BLaER1 treated with 17β-estradiol and CSF1 and Interleukin-3, amounts not matched to agents 10 nM and 100 nM (cell line): Measurements from ENCODE around the gene PDIA5.

ENCODE experiments used
- H3K27ac ChIP-seq, 11 experiments: shearing (Covaris generic); formaldehyde crosslinking; 2 replicates each; pipeline ENCODE4 v1.8.1; 2022
- H3K27me3 ChIP-seq, 11 experiments: shearing (Covaris generic); formaldehyde crosslinking; 2 replicates each; pipeline ENCODE4 v1.8.1; 2022
- H3K36me3 ChIP-seq, 11 experiments: shearing (Covaris generic); formaldehyde crosslinking; 2 replicates each; pipeline ENCODE4 v1.8.1; 2022
- H3K4me1 ChIP-seq, 10 experiments: shearing (Covaris generic); formaldehyde crosslinking; 2 replicates each; pipeline ENCODE4 v1.8.1; 2022
- H3K4me2 ChIP-seq, 11 experiments: shearing (Covaris generic); formaldehyde crosslinking; 2 replicates each; pipeline ENCODE4 v1.8.1; 2022
- H3K4me3 ChIP-seq, 10 experiments: shearing (Covaris generic); formaldehyde crosslinking; 2 replicates each; pipeline ENCODE4 v1.8.1; 2022
- H3K9ac ChIP-seq, 11 experiments: shearing (Covaris generic); formaldehyde crosslinking; 2 replicates each; pipeline ENCODE4 v1.8.1; 2022
- H3K9me3 ChIP-seq, 11 experiments: shearing (Covaris generic); formaldehyde crosslinking; replicated peaks in 1 of 11; 2 replicates each; pipeline ENCODE4 v1.8.1; 2022
- H4K20me1 ChIP-seq, 11 experiments: shearing (Covaris generic); formaldehyde crosslinking; 2 replicates each; pipeline ENCODE4 v1.8.1; 2022
- Cebpa-rat ChIP-seq, 11 experiments: shearing (Covaris generic); IDR thresholded peaks; 2 replicates each; pipeline ENCODE4 v1.8.1; 2022

Gene PDIA5

DNA sequence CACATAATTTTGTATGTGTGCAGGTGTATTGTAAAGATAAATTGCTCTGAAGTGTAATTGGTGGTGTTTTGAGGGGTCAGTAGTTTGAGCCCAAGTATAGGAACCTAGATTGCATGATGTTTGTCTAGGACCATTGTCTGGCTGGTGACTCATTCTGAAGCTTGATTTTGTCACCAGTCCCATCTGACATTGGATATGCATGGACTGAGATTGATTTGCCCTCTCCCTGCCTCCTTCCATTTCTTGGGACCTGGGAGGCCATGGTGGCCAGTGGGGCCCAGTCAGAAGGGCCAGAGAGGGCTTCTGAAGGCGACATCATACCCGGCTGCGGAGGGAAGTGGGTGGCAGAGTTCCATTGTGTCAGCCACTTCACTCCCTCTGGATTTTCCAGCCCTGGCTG lies 62.3 kb downstream of the PDIA5 start:
- no peaks in the 10 kb centered on the region for H3K9me3 ChIP-seq

GRCh38 chr3:123129532-123129931 lies 62.7 kb downstream of the PDIA5 start:
- Histone ChIP-seq H3K9ac (no peak overlapping the region), H3K27me3 (no peaks in the 10 kb centered on the region), H3K4me2 (no peak overlapping the region), H3K36me3 (peaks cover 0 to 23% (median 4%) of the 10 kb centered on the region in 11 experiments; a peak in 8 of 22 replicates), H4K20me1 (no peaks in the 10 kb centered on the region; a peak in 1 of 22 replicates), H3K4me1 (no peaks in the 10 kb centered on the region), H3K27ac (no peak overlapping the region), H3K4me3 (no peak overlapping the region), H3K9me3 (no peaks in the 10 kb centered on the region)
- no peak for TF ChIP-seq Cebpa-rat (IDR thresholded peaks at IDR 0.05)

More for the DNA sequence above, 62.3 kb downstream of the PDIA5 start:
- no peak for TF ChIP-seq Cebpa-rat (IDR thresholded peaks at IDR 0.05)
- Histone ChIP-seq H3K27me3 (no peaks in the 10 kb centered on the region), H3K27ac (no peak overlapping the region), H3K4me3 (no peak overlapping the region), H3K36me3 (peaks cover 0 to 23% (median 4%) of the 10 kb centered on the region in 11 experiments; a peak in 10 of 22 replicates), H3K4me2 (no peak overlapping the region), H4K20me1 (no peaks in the 10 kb centered on the region; a peak in 1 of 22 replicates), H3K9ac (no peak overlapping the region), H3K4me1 (no peaks in the 10 kb centered on the region)

DNA sequence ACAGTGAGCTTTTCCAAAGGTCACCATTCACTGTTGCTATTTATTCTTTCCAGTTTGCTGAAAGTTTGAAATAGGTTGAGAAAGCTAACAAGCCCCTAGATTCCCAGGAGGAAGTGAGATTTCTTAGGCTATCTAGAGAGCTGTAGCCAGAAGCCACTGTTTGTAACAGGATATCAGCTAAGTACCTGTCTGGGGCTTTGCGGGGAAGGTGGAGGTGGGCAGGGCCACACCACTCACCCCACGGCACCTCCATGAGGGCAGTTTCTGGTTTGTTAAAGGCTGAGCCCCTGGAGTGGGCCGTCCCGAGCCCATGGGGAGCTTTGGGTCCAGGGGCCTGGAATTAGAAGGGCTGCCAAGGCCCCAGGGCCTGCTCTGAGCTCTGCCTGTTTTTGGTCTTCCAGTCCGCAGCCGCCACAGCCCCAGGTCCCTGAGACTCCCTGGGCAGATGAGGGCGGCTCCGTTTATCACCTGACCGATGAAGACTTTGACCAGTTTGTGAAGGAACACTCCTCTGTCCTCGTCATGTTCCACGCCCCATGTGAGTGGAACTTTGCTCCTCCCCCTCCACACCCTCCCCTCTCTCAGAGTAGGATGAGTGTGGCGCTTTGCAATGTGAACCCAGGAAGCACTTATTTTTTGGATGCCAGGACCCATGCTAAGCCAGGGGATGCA lies 63.4 kb downstream of the PDIA5 start:
- TF ChIP-seq Cebpa-rat (IDR thresholded peaks at IDR 0.05), result no peak
- H3K27me3 ChIP-seq, result no peaks in the 10 kb centered on the region
- H3K4me1 ChIP-seq, result no peaks in the 10 kb centered on the region
- H3K36me3 ChIP-seq, result peaks cover 0 to 23% (median 4%) of the 10 kb centered on the region in 11 experiments; a peak in 9 of 22 replicates
- H3K4me3 ChIP-seq, result no peak overlapping the region
- H3K27ac ChIP-seq, result no peak overlapping the region
- no peak overlapping the region for H3K9ac ChIP-seq
- no peaks in the 10 kb centered on the region for H3K9me3 ChIP-seq
- no peak overlapping the region for H3K4me2 ChIP-seq
- no peaks in the 10 kb centered on the region; a peak in 2 of 22 replicates for H4K20me1 ChIP-seq

DNA sequence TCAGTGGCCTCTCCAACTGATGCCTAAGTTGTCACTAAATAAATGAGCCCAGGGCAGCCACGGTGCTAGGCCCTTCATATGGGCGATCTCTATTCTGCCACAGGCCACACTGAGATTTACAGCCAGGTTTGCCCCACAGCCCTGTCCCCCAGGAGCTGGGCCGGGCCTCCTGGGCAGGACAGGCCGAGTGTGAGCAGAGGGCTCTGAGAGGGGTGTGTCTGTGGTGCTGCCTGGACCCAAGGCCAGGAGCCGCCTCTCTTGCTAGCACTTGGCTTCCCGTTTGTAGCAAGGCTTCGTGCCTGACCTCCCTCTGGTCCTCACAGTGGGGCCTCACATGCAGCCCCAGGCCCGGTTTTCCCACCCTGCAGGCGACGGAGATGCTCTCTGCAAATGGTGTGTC lies 67.8 kb downstream of the PDIA5 start:
- TF ChIP-seq Cebpa-rat (IDR thresholded peaks at IDR 0.05), result no peak
- H3K27me3 ChIP-seq, result no peaks in the 10 kb centered on the region
- H4K20me1 ChIP-seq, result no peaks in the 10 kb centered on the region; a peak in 1 of 22 replicates
- no peaks in the 10 kb centered on the region for H3K4me1 ChIP-seq
- H3K4me2 ChIP-seq, result no peak overlapping the region
- no peak overlapping the region for H3K4me3 ChIP-seq
- peaks cover 0 to 25% (median 3%) of the 10 kb centered on the region in 11 experiments; a peak in 7 of 22 replicates for H3K36me3 ChIP-seq
- no peaks in the 10 kb centered on the region for H3K9me3 ChIP-seq
- H3K27ac ChIP-seq, result no peak overlapping the region
- no peak overlapping the region for H3K9ac ChIP-seq

GRCh38 chr3:123137001-123137400 lies 70.2 kb downstream of the PDIA5 start:
- no peaks in the 10 kb centered on the region for H3K9me3 ChIP-seq

GRCh38 chr3:123138839-123139444 lies 72.1 kb downstream of the PDIA5 start:
- Histone ChIP-seq H3K4me2 (no peak overlapping the region), H3K4me3 (no peak overlapping the region), H3K27ac (no peak overlapping the region), H3K9me3 (no peaks in the 10 kb centered on the region), H3K9ac (no peak overlapping the region), H3K4me1 (peaks cover 0 to 25% (median 19%) of the 10 kb centered on the region in 10 experiments; a peak in 13 of 20 replicates), H4K20me1 (peaks cover 0 to 6% (median 0%) of the 10 kb centered on the region in 11 experiments; a peak in 3 of 22 replicates), H3K27me3 (no peaks in the 10 kb centered on the region), H3K36me3 (peaks cover 0 to 9% (median 0%) of the 10 kb centered on the region in 11 experiments; a peak in 1 of 22 replicates)
- TF ChIP-seq Cebpa-rat (IDR thresholded peaks at IDR 0.05), result no peak

More at GRCh38 chr3:123137001-123137400, 70.2 kb downstream of the PDIA5 start:
- peaks cover 0 to 11% (median 0%) of the 10 kb centered on the region in 11 experiments; a peak in 4 of 22 replicates for H3K36me3 ChIP-seq
- H3K4me3 ChIP-seq, result no peak overlapping the region
- no peak overlapping the region for H3K27ac ChIP-seq
- no peaks in the 10 kb centered on the region for H3K27me3 ChIP-seq
- peaks cover 0 to 6% (median 0%) of the 10 kb centered on the region in 11 experiments; a peak in 3 of 22 replicates for H4K20me1 ChIP-seq
- H3K4me1 ChIP-seq, result peaks cover 0 to 18% (median 14%) of the 10 kb centered on the region in 10 experiments; a peak in 13 of 20 replicates
- no peak overlapping the region for H3K4me2 ChIP-seq
- H3K9ac ChIP-seq, result no peak overlapping the region
- no peak for TF ChIP-seq Cebpa-rat (IDR thresholded peaks at IDR 0.05)

GRCh38 chr3:123139522-123139921 lies 72.7 kb downstream of the PDIA5 start:
- no peak overlapping the region for H3K4me2 ChIP-seq
- no peaks in the 10 kb centered on the region for H3K27me3 ChIP-seq
- peaks cover 0 to 6% (median 0%) of the 10 kb centered on the region in 11 experiments; a peak in 3 of 22 replicates for H4K20me1 ChIP-seq
- no peak overlapping the region for H3K9ac ChIP-seq
- H3K27ac ChIP-seq, result no peak overlapping the region
- no peak overlapping the region for H3K4me3 ChIP-seq
- H3K9me3 ChIP-seq, result no peaks in the 10 kb centered on the region
- no peak for TF ChIP-seq Cebpa-rat (IDR thresholded peaks at IDR 0.05)
- peaks cover 0 to 25% (median 19%) of the 10 kb centered on the region in 10 experiments; a peak in 13 of 20 replicates for H3K4me1 ChIP-seq
- peaks cover 0 to 8% (median 0%) of the 10 kb centered on the region in 11 experiments; a peak in 1 of 22 replicates for H3K36me3 ChIP-seq

- Histone ChIP-seq H3K27ac (no peak overlapping the region), H3K36me3 (peaks cover 0 to 13% (median 3%) of the 10 kb centered on the region in 11 experiments; a peak in 5 of 22 replicates), H4K20me1 (peaks cover 0 to 6% (median 0%) of the 10 kb centered on the region in 11 experiments; a peak in 2 of 22 replicates)
Observed at GRCh38 chr3:123140550-123140949, 73.7 kb downstream of the PDIA5 start.

DNA sequence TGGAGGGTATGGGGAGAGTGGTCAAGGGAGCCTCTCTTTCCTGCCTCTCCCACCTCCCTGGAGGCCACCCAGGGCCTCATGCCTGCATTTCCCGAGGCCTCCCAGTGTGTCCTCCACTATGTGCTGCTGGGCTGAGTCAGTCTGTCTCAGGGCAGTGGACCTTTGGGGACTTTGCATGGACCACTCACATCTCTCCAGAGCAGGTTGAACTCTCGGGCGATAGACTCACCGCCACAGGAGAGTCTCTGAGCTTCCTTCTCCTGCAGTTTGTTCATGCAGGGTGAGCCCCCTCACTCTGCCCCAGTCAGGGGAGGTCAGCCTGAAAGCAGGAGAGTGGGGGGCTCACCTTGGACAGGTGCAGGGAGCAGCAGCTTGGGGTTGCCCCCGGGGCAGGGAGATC lies 74.5 kb downstream of the PDIA5 start:
- Histone ChIP-seq H3K27me3 (no peaks in the 10 kb centered on the region), H4K20me1 (peaks cover 0 to 6% (median 0%) of the 10 kb centered on the region in 11 experiments; a peak in 2 of 22 replicates), H3K9me3 (no peaks in the 10 kb centered on the region), H3K4me2 (peak overlapping the region in 8 of 11 experiments; percentile 6 to 65 (median 44); a peak in 11 of 22 replicates), H3K4me3 (no peak overlapping the region), H3K27ac (no peak overlapping the region), H3K9ac (no peak overlapping the region), H3K36me3 (peaks cover 0 to 21% (median 8%) of the 10 kb centered on the region in 11 experiments; a peak in 8 of 22 replicates), H3K4me1 (peaks cover 0 to 25% (median 19%) of the 10 kb centered on the region in 10 experiments; a peak in 13 of 20 replicates)
- no peak for TF ChIP-seq Cebpa-rat (IDR thresholded peaks at IDR 0.05)

More at GRCh38 chr3:123140550-123140949, 73.7 kb downstream of the PDIA5 start:
- H3K9me3 ChIP-seq, result no peaks in the 10 kb centered on the region
- no peaks in the 10 kb centered on the region for H3K27me3 ChIP-seq
- H3K4me3 ChIP-seq, result no peak overlapping the region
- H3K4me1 ChIP-seq, result peaks cover 0 to 25% (median 19%) of the 10 kb centered on the region in 10 experiments; a peak in 13 of 20 replicates
- no peak for TF ChIP-seq Cebpa-rat (IDR thresholded peaks at IDR 0.05)
- peak overlapping the region in 8 of 11 experiments; percentile 6 to 65 (median 44); a peak in 12 of 22 replicates for H3K4me2 ChIP-seq
- no peak overlapping the region for H3K9ac ChIP-seq
